ENCODE results near the gene CCDC174. TPM values are rescaled to one million over a fixed set of nuclear protein-coding genes. Genes with fewer than 3 reads are reported as not detected.

CCDC174 gene
- total RNA-seq, 2 donors from 2014 or later, result 19.8 to 23.3 TPM

DNA sequence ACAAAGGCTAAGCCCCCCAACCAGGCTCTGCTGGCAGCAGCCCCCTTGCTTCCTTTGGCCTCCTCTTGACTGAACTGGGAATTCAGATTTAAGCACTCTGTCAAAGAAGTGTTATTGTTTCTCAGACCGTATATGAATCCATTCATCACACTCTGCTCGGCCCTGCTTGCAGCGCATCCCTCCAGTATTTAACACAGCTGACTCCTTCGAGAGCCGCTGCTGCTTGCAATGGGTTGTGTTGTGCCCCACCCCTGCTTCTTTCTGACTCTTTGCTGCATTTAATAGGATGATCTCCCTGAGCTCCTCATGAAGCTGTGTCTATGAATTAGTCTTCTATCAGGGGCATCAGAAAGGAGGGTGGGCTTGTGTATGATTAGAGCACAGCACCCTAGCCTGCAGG is 54.5 kb downstream of the CCDC174 start:
- ATAC-seq, result no peak
- peaks cover 0 to 3% of the 10 kb centered on the region in 2 donors for H3K9me3 Mint-ChIP-seq
- no peak overlapping the region for H3K27ac Mint-ChIP-seq
- H3K36me3 Mint-ChIP-seq, result no peaks in the 10 kb centered on the region
- DNase-seq (ENCODE audit: low spot score in 2 of 2), result no peak

- DNase-seq (ENCODE audit: low spot score in 2 of 2), result no peak
- Mint-ChIP-seq H3K36me3 (peaks cover 0 to 7% of the 10 kb centered on the region in 2 donors), H3K27ac (no peak overlapping the region), H3K9me3 (peaks cover 5 to 7% of the 10 kb centered on the region in 2 donors)
- no peak for ATAC-seq
These were observed 65.0 kb downstream of the CCDC174 start for GRCh38 chr3:14716591-14716990.

DNA sequence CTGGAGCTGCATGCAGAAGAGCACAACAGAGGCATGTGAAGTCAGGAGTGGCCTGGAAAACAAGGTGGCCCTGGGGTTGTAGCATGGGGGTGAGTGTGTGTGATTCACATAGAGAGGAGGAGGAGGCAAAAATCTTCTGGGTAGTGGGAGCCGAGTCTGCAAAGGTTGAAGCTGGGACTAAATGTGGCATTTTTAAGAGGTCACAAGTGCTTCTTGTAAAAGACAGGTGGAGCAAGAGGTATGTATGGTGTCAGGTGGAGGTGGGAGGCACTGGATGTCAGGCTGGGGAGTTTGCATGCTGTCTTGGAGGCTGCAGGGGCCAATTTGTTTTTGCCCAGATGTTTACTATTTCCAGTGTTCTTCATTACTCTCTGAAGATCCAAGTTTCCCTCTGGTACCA is 65.7 kb downstream of the CCDC174 start:
- DNase-seq (ENCODE audit: low spot score in 2 of 2) (no peak), ATAC-seq (no peak)
- Mint-ChIP-seq H3K27ac (no peak overlapping the region), H3K36me3 (peaks cover 0 to 7% of the 10 kb centered on the region in 2 donors), H3K9me3 (peaks cover 5 to 7% of the 10 kb centered on the region in 2 donors)

GRCh38 chr3:14718539-14718938 is 67.0 kb downstream of the CCDC174 start:
- H3K9me3 Mint-ChIP-seq, result peaks cover 0 to under 1% of the 10 kb centered on the region in 2 donors
- no peak for DNase-seq (ENCODE audit: low spot score in 2 of 2)
- peaks cover 0 to 1% of the 10 kb centered on the region in 2 donors for H3K36me3 Mint-ChIP-seq
- no peak overlapping the region for H3K27ac Mint-ChIP-seq
- ATAC-seq, result no peak

GRCh38 chr3:14719006-14719405 is 67.4 kb downstream of the CCDC174 start:
- DNase-seq (ENCODE audit: low spot score in 2 of 2) (no peak), ATAC-seq (no peak)
- Mint-ChIP-seq H3K27ac (no peak overlapping the region), H3K9me3 (no peaks in the 10 kb centered on the region), H3K36me3 (no peaks in the 10 kb centered on the region)

- Mint-ChIP-seq H3K27ac (no peak overlapping the region), H3K9me3 (no peaks in the 10 kb centered on the region), H3K36me3 (no peaks in the 10 kb centered on the region)
- no peak for DNase-seq (ENCODE audit: low spot score in 2 of 2)
- no peak for ATAC-seq
These were observed 69.7 kb downstream of the CCDC174 start for GRCh38 chr3:14721126-14721864.

Other genes with a start within 250 kb of the CCDC174 start
- gene SLC6A6, start 249.2 kb upstream of the CCDC174 start, total RNA-seq, result 10 to 100 TPM; 52.7 to 71.9 TPM
- not detected for gene GRIP2, start 111.4 kb upstream of the CCDC174 start, total RNA-seq
- under 1 TPM in 1 of 2 donors, not detected in 1; 0.56 TPM for gene C3orf20, start 23.4 kb downstream of the CCDC174 start, total RNA-seq
- not detected for gene FGD5, start 167.2 kb downstream of the CCDC174 start, total RNA-seq

Data from activated naive CD4-positive, alpha-beta T cell treated with anti-CD3 and anti-CD28 coated beads, Interleukin-2, amount 50 U/mL, for 72 hours (primary cell).